Activated T-cell treated with anti-CD3 and anti-CD28 coated beads, Interleukin-2, amount 50 U/mL, for 24 hours (primary cell): Measurements from ENCODE around the gene LRP4.

Experiments used
- DNase-seq: peaks from one replicate; pipeline ENCODE4 v3.0.0-alpha.2; 2020
- H3K27ac Mint-ChIP-seq: 2 replicates; pipeline ENCODE4 v1.8.0; 2020; ENCODE audit warnings: mild to moderate bottlenecking, mixed read lengths
- H3K27me3 Mint-ChIP-seq: 2 replicates; pipeline ENCODE4 v1.8.0; 2020; ENCODE audit warnings: mixed read lengths
- H3K36me3 Mint-ChIP-seq: 2 replicates; pipeline ENCODE4 v1.8.0; 2020; ENCODE audit warnings: low read depth, mixed read lengths
- H3K4me1 Mint-ChIP-seq: 2 replicates; pipeline ENCODE4 v1.8.0; 2020; ENCODE audit warnings: low read depth, mixed read lengths
- H3K4me3 Mint-ChIP-seq: 2 replicates; pipeline ENCODE4 v1.8.0; 2020; ENCODE audit warnings: mild to moderate bottlenecking, moderate library complexity, mixed read lengths
- H3K9me3 Mint-ChIP-seq: 2 replicates; pipeline ENCODE4 v1.8.0; 2020; ENCODE audit warnings: mixed read lengths

Gene LRP4

GRCh38 chr11:46835897-46836296, 82.5 kb downstream of the LRP4 start:
- peaks cover 39% of the 10 kb centered on the region for H3K4me1 Mint-ChIP-seq
- H3K36me3 Mint-ChIP-seq: peaks cover 41% of the 10 kb centered on the region
- no peak overlapping the region for H3K27ac Mint-ChIP-seq

GRCh38 chr11:46834821-46835220, 83.5 kb downstream of the LRP4 start:
- Mint-ChIP-seq H3K4me3 (no peak overlapping the region), H3K4me1 (peaks cover 35% of the 10 kb centered on the region), H3K36me3 (peaks cover 34% of the 10 kb centered on the region), H3K27ac (no peak overlapping the region), H3K9me3 (no peaks in the 10 kb centered on the region), H3K27me3 (no peaks in the 10 kb centered on the region)
- DNase-seq: no peak

More at GRCh38 chr11:46835897-46836296, 82.5 kb downstream of the LRP4 start:
- Mint-ChIP-seq H3K4me3 (no peak overlapping the region), H3K9me3 (no peaks in the 10 kb centered on the region), H3K27me3 (no peaks in the 10 kb centered on the region)
- no peak for DNase-seq

- H3K27me3 Mint-ChIP-seq: no peaks in the 10 kb centered on the region
- peaks cover 26% of the 10 kb centered on the region for H3K4me1 Mint-ChIP-seq
- H3K4me3 Mint-ChIP-seq: no peak overlapping the region
- H3K27ac Mint-ChIP-seq: no peak overlapping the region
- H3K9me3 Mint-ChIP-seq: no peaks in the 10 kb centered on the region
- DNase-seq: no peak
- peaks cover 20% of the 10 kb centered on the region for H3K36me3 Mint-ChIP-seq
Measured at GRCh38 chr11:46832511-46833214, 85.7 kb downstream of the LRP4 start.

GRCh38 chr11:46827995-46828394, 90.4 kb downstream of the LRP4 start:
- no peaks in the 10 kb centered on the region for H3K9me3 Mint-ChIP-seq
- H3K27me3 Mint-ChIP-seq: no peaks in the 10 kb centered on the region
- H3K4me3 Mint-ChIP-seq: no peak overlapping the region
- peaks cover 13% of the 10 kb centered on the region for H3K36me3 Mint-ChIP-seq
- H3K27ac Mint-ChIP-seq: no peak overlapping the region
- DNase-seq: no peak
- peaks cover 37% of the 10 kb centered on the region for H3K4me1 Mint-ChIP-seq

- peaks cover 33% of the 10 kb centered on the region for H3K4me1 Mint-ChIP-seq
- H3K27me3 Mint-ChIP-seq: no peaks in the 10 kb centered on the region
- H3K27ac Mint-ChIP-seq: no peak overlapping the region
- peak; percentile 78 for DNase-seq
- peak overlapping the region; percentile 73 for H3K4me3 Mint-ChIP-seq
- H3K36me3 Mint-ChIP-seq: peaks cover 9% of the 10 kb centered on the region
- H3K9me3 Mint-ChIP-seq: no peaks in the 10 kb centered on the region
Measured at GRCh38 chr11:46826310-46827044, 91.9 kb downstream of the LRP4 start.

- Mint-ChIP-seq H3K36me3 (peaks cover 75% of the 10 kb centered on the region), H3K4me3 (no peak overlapping the region), H3K4me1 (peaks cover 6% of the 10 kb centered on the region), H3K27ac (peak overlapping the region; percentile 8), H3K27me3 (no peaks in the 10 kb centered on the region), H3K9me3 (no peaks in the 10 kb centered on the region)
- DNase-seq: no peak
Measured at GRCh38 chr11:46808799-46809431, 109.4 kb downstream of the LRP4 start.
